Measurements from ENCODE around the gene EMD.

- TF ChIP-seq CTCF (conservative IDR thresholded peaks at IDR 0.05; ENCODE audit: low read length) (no peak), EZH2phosphoT487 (IDR thresholded peaks at IDR 0.05; ENCODE audit: borderline replicate concordance) (no peak)
These were observed 7.9 kb upstream of the EMD start for GRCh38 chrX:154371017-154371788.
